COR-L47 (cell line): ENCODE data around the gene DNAH3.
"Not testable (repeated sequence)": the region's sequence is repeated elsewhere in the genome, so short reads cannot be mapped to it uniquely, and the experiment has no call there.

Source experiments
- DNase-seq: peaks from one replicate; lab custom pipeline; 2025; lab: John Stamatoyannopoulos, UW

The DNAH3 gene

GRCh38 chr16:21070564-21070963, 80.1 kb downstream of the DNAH3 start:
- DNase-seq, result no peak

GRCh38 chr16:21069986-21070385, 80.7 kb downstream of the DNAH3 start:
- no peak for DNase-seq

GRCh38 chr16:21064203-21064602, 86.4 kb downstream of the DNAH3 start:
- DNase-seq, result no peak

DNA sequence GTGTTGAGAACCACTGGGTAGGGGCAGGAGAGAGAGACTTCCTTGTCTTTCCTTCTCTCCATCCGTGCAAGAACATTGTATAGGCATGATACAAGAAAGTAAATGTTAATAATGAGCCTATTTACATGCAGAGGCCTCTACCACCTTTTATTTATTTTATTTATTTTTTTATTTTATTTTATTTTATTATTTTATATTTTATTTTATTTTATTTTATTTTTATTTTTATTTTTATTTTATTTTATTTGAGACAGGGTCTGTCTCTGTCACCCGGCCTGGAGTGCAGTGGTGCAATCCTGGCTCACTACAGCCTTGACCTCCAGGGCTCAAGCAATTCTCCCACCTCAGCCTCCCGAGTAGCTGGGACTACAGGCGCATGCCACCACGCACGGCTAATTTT, 87.3 kb downstream of the DNAH3 start:
- DNase-seq, result not testable (repeated sequence)

DNA sequence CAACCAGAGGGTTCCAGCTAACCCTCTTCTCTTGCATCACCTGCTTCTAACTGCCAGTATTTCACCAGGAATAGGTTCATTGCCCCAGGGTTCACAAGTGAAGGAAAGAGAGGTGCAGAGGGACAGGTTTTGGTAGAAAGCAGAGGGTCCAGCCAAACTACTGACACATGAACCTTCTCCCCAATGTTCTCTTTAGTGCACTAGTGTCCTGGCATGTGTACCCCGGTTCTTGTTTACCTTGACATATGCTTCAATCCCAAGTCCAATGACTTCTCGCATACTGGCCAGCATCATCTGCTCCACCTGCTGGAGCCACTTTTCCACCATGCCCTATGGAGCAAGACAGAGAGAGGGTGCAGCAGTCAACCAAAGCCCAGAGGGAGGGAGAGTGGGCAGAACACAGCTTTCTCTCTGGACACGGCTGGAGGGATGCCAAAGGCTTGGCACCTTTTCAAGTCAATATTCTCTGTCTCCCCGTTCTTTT, 90.6 kb downstream of the DNAH3 start:
- DNase-seq, result no peak

DNA sequence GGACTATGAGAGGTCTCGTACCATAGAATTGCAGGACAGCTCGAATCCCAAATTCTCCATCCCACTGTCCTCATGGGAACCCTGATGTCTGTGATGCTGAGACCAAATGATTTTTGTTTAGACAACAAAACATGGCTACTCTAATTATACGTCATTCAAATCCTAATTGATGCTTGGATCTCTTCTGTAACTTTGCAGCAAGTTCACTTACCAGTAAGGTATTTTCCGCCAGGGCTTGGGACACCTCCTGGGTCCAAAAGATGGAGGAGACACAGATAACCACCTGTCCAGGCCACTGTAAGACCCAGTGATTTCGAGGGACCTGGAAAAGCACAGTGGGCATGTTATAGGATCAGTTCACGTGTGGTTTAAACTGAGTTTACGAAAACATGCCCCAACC, 92.8 kb downstream of the DNAH3 start:
- DNase-seq, result no peak

GRCh38 chr16:21056396-21056795, 94.2 kb downstream of the DNAH3 start:
- no peak for DNase-seq

GRCh38 chr16:21055738-21056137, 94.9 kb downstream of the DNAH3 start:
- DNase-seq, result not testable (repeated sequence)

DNA sequence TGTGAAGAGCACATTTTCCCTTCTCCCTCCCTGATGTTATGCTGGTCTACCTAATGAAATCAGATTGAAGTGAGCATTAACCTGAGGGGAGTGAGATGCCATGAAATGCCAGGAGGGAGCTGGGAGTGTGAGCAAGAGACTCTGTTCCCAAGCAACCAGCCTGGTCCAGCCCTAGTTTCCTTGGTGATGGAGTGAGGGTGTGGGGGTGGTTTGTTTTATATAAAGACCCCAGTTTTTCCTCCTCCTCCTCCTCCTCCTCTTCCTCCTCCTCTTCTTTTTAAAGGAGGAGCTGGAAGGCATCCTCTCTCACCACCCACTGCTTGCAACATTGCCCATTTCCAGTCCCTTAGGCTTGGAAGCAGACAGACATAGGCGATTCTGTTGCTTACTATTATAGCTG, 97.1 kb downstream of the DNAH3 start:
- no peak for DNase-seq

GRCh38 chr16:21048091-21048912, 102.3 kb downstream of the DNAH3 start:
- not testable (repeated sequence) for DNase-seq

DNA sequence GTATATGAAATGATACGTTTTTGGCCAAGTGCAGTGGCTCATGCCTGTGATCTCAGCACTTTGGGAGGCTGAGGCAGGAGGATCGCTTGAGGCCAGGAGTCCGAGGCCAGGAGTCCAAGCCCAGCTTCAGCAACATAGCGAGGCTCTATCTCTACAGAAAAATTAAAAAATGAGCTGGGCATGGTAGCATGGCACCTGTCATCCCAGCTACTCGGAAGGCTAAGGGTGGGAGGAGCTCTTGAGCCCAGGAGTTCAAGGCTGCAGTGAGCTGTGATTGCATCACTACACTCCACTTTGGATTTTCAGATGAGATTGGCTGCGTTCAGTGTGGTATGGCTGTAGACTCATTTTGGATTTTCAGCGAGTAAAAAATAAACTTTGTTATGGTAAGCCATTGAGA, 112.4 kb downstream of the DNAH3 start:
- DNase-seq, result no peak

- no peak for DNase-seq
These were observed 112.9 kb downstream of the DNAH3 start for GRCh38 chr16:21037736-21038135.

DNA sequence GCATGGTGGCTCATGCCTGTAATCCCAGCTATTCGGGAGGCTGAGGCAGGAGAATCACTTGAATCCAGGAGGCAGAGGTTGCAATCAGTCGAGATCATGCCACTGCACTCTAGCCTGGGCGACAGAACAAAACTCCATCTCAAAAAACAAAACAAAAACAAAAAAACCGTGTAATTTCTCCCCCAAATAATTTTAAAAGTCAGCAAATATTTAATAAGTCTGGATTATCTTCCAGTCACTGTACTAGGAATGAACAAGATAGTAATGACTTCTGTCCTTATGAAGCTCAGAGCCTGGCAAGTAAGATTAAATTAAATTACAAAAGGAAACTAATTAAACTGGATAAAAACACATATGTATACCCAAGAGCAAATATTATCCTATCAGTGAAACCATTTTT, 113.5 kb downstream of the DNAH3 start:
- no peak for DNase-seq

DNA sequence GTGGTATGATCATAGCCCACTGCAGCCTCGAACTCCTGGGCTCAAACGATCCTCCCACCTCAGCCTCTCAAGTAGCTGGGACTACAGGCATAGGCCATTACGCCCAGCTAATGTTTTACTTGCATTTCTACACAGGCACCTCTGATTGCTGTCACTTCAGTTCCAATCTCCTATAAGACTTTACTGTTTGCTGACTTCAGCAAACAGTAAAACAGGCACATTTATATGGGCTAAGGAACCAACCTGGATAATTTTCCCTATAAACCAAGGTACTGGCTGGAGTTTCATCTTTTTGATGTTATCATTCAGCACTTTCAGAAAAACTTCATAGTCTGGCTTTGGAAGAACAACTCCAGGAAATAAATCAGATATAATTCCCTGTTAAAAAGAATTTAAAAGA, 114.2 kb downstream of the DNAH3 start:
- no peak for DNase-seq

- no peak for DNase-seq
These were observed 116.9 kb downstream of the DNAH3 start for GRCh38 chr16:21033704-21034103.

DNA sequence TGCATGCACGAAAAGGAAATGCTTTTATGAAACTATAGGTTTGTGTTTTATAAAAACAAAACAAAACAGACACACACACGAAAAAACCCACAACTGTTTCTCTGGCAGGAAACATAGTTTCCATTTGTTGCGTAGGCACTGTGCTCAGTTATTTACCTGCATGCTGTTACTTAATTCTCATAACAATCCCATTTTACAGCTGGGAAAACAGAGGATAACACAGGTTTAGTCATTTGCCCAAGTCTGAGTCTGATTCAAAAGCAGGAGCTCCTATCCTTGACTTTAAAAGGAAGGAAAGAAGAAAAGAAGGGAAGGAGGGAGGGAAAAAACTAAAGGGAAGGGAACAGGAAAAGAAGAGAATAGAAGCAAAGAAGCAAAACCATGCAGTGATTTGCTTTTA, 117.4 kb downstream of the DNAH3 start:
- no peak for DNase-seq

GRCh38 chr16:21028728-21029127, 121.9 kb downstream of the DNAH3 start:
- DNase-seq, result no peak

DNA sequence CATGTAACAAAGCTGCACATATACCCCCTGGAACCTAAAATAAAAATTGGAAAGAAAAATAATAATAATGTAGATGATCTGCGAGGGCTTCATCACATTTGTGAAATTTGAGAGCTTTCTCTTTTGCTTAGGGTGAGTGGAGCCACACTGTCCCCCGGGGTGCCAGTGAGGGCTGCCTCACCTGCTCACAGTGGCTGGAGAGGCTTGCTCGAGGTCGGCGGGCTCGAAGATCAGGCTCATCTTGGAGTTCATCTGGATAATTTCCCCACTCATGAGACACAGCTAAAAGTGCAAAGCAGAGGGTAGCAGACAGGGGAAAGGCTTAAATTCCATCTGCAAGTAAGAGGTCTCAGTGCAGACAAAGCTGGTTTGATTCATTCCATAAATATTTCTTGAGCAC, 123.8 kb downstream of the DNAH3 start:
- DNase-seq, result no peak

- no peak for DNase-seq
These were observed 127.0 kb downstream of the DNAH3 start for GRCh38 chr16:21023509-21024202.

GRCh38 chr16:21021316-21021715, 129.3 kb downstream of the DNAH3 start:
- no peak for DNase-seq

DNA sequence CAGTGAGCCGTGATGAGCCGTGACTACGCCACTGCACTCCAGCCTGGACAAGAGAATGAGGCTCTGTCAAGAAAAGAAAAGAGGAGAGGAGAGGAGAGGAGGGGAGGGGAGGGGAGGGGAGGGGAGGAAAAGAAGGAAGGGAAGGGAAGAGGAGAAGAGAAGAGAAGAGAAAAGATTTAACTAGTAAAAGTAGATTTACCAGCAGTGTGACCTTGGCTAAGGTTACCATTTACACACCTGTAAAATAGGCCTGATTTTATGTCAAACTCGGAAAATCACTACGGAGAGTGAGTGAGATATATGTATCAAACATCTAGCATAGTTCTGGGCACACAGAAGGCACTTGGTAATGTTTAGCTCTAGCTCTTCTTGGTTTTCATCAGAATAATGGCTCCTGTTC, 140.8 kb downstream of the DNAH3 start:
- DNase-seq, result no peak

DNA sequence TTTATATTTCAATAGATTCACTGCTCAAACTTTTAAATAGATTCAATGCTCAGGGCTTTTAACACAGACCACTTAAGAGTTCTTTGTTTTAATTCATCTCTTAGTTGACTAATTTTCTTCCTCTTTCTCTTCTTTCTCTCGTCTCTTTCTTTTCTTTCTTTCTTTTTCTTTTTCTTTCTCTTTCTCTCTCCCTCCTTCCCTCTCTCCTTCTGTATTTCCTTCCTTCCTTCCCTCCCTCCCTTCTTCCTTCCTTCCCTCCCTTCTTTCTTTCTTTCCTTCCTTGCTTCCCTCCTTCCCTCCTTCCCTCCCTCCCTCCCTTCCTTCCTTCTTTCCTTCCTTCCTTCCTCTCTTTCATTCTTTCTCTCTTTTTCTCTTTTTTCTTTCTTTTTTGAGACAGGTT, 145.6 kb downstream of the DNAH3 start:
- DNase-seq, result no peak

GRCh38 chr16:21001262-21001661, 149.4 kb downstream of the DNAH3 start:
- no peak for DNase-seq
